ENCODE measurements around the gene COL19A1. TPM values are rescaled to one million over a fixed set of nuclear protein-coding genes. Genes with fewer than 3 reads are reported as not detected.

Gene COL19A1
- total and polyA plus RNA-seq, 2 experiments from 2014 or later, result not detected

GRCh38 chr6:70028246-70028645 is 161.9 kb downstream of the COL19A1 start:
- no peaks in the 10 kb centered on the region for H3K27me3 ChIP-seq (ENCODE audit: insufficient read depth)
- H3K4me3 Mint-ChIP-seq, result no peak overlapping the region
- no peak overlapping the region for H3K4me3 ChIP-seq
- H3K4me1 ChIP-seq (ENCODE audit: insufficient read depth), result no peaks in the 10 kb centered on the region
- TF ChIP-seq NANOG (IDR thresholded peaks at IDR 0.05; ENCODE audit: borderline replicate concordance), result no peak
- TF ChIP-seq STAT1 (IDR thresholded peaks at IDR 0.05; ENCODE audit: unreplicated experiment), result no peak
- no peak for TF ChIP-seq EZH2phosphoT487 (IDR thresholded peaks at IDR 0.05; ENCODE audit: unreplicated experiment)
- TF ChIP-seq ZNF462 (CRISPR knock-in tag; IDR thresholded peaks at IDR 0.05), result no peak
- TF ChIP-seq ZNF114 (CRISPR knock-in tag; IDR thresholded peaks at IDR 0.05), result no peak
- TF ChIP-seq EZH2 (IDR thresholded peaks at IDR 0.05; ENCODE audit: low read depth, unreplicated experiment), result no peak
- TF ChIP-seq REST (IDR thresholded peaks at IDR 0.05; ENCODE audit: unreplicated experiment), result no peak
- no peak for TF ChIP-seq CREB1 (CRISPR knock-in tag; IDR thresholded peaks at IDR 0.05; ENCODE audit: low read depth)
- TF ChIP-seq, protein P1, sequence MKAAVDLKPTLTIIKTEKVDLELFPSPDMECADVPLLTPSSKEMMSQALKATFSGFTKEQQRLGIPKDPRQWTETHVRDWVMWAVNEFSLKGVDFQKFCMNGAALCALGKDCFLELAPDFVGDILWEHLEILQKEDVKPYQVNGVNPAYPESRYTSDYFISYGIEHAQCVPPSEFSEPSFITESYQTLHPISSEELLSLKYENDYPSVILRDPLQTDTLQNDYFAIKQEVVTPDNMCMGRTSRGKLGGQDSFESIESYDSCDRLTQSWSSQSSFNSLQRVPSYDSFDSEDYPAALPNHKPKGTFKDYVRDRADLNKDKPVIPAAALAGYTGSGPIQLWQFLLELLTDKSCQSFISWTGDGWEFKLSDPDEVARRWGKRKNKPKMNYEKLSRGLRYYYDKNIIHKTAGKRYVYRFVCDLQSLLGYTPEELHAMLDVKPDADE (IDR thresholded peaks at IDR 0.05), result no peak
- TF ChIP-seq POLR2AphosphoS5 (IDR thresholded peaks at IDR 0.05; ENCODE audit: low read depth), result no peak
- TF ChIP-seq ZNF331 (CRISPR knock-in tag; IDR thresholded peaks at IDR 0.05; ENCODE audit: low read depth), result no peak
- TF ChIP-seq, protein P2, sequence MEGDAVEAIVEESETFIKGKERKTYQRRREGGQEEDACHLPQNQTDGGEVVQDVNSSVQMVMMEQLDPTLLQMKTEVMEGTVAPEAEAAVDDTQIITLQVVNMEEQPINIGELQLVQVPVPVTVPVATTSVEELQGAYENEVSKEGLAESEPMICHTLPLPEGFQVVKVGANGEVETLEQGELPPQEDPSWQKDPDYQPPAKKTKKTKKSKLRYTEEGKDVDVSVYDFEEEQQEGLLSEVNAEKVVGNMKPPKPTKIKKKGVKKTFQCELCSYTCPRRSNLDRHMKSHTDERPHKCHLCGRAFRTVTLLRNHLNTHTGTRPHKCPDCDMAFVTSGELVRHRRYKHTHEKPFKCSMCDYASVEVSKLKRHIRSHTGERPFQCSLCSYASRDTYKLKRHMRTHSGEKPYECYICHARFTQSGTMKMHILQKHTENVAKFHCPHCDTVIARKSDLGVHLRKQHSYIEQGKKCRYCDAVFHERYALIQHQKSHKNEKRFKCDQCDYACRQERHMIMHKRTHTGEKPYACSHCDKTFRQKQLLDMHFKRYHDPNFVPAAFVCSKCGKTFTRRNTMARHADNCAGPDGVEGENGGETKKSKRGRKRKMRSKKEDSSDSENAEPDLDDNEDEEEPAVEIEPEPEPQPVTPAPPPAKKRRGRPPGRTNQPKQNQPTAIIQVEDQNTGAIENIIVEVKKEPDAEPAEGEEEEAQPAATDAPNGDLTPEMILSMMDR (conservative IDR thresholded peaks at IDR 0.05; ENCODE audit: low read depth in 2 of 2), result no peak
- no peaks in the 10 kb centered on the region for H3K36me3 Mint-ChIP-seq (ENCODE audit: low read depth)
- H3K4me1 Mint-ChIP-seq, result no peaks in the 10 kb centered on the region
- DNase-seq (ENCODE audit: low spot score), result no peak
- H3K27ac ChIP-seq (ENCODE audit: low read depth), result no peak overlapping the region
- H4K20me1 ChIP-seq (replicated peaks; ENCODE audit: insufficient read depth), result no peaks in the 10 kb centered on the region
- H3K4me2 ChIP-seq, result no peak overlapping the region
- no peak overlapping the region for H2AFZ ChIP-seq
- H3F3A ChIP-seq (replicated peaks; ENCODE audit: low read depth), result no peaks in the 10 kb centered on the region
- H3K27ac Mint-ChIP-seq, result no peak overlapping the region
- H3K9me3 Mint-ChIP-seq, result no peaks in the 10 kb centered on the region
- H3K79me2 ChIP-seq (replicated peaks; ENCODE audit: insufficient read depth), result no peaks in the 10 kb centered on the region
- H3K27me3 Mint-ChIP-seq (ENCODE audit: insufficient read depth, low read depth, poor library complexity), result no peaks in the 10 kb centered on the region
- H3K9me2 ChIP-seq (ENCODE audit: insufficient read depth), result no peaks in the 10 kb centered on the region
- ATAC-seq, result no peak
- H3K36me3 ChIP-seq (ENCODE audit: insufficient read depth), result no peaks in the 10 kb centered on the region

Data from GM23338 (cell line).